Body of pancreas (tissue), 4 donors: Measurements from ENCODE around the gene P2RX6.

Experiments
- POLR2A ChIP-seq, 3 donors: fragments of 450-650 bp; IDR thresholded peaks; one replicate each; pipeline ENCODE4 v1.6.1; 2016; ENCODE audit warnings: antibody characterized with exemption in 3 of 3, mild to moderate bottlenecking in 2 of 3
- TF ChIP-seq, protein P1 (sequence below), 7 experiments: fragments of 450-650 bp in 4 of 7; fragments of 200-600 bp in 3 of 7; sonication (generic) in 3 of 7; IDR thresholded peaks; one replicate each; pipeline ENCODE4 v1.5.1; 2016 to 2019; ENCODE audit warnings: antibody characterized with exemption in 7 of 7

DNA sequence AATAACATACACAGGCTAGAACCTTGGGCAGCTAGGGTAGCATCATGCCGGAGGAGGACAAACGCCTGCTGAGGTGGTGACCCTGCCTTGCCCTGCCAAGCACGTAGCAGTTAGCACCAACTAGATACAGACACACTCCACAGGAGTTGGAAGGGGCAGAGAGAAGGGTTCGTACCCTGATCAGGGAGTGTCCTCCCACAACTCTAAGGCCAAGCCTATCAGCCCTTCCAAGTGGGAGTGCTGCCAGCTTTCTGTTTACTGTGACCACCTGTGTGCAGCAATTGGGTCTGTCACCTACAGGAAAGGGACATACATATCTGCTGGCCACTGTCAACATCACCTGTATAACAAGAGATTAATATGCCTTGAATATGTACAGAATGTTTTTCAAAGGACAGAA is 11.2 kb upstream of the P2RX6 start:
- TF ChIP-seq, protein P1, sequence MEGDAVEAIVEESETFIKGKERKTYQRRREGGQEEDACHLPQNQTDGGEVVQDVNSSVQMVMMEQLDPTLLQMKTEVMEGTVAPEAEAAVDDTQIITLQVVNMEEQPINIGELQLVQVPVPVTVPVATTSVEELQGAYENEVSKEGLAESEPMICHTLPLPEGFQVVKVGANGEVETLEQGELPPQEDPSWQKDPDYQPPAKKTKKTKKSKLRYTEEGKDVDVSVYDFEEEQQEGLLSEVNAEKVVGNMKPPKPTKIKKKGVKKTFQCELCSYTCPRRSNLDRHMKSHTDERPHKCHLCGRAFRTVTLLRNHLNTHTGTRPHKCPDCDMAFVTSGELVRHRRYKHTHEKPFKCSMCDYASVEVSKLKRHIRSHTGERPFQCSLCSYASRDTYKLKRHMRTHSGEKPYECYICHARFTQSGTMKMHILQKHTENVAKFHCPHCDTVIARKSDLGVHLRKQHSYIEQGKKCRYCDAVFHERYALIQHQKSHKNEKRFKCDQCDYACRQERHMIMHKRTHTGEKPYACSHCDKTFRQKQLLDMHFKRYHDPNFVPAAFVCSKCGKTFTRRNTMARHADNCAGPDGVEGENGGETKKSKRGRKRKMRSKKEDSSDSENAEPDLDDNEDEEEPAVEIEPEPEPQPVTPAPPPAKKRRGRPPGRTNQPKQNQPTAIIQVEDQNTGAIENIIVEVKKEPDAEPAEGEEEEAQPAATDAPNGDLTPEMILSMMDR (IDR thresholded peaks at IDR 0.05): no peak
- no peak for TF ChIP-seq POLR2A (IDR thresholded peaks at IDR 0.05)
